Stimulated activated CD4-positive, alpha-beta T cell treated with anti-CD3 and anti-CD28 coated beads, TNF-alpha, amount 100 ng/mL, for 48 hours (primary cell): Measurements from ENCODE around the gene AMIGO1.

Experiments used
- DNase-seq, 3 donors: peaks; one replicate each; pipeline ENCODE4 v3.0.0-alpha.2; 2020; ENCODE audit warnings: low read depth in 3 of 3

AMIGO1 gene

DNA sequence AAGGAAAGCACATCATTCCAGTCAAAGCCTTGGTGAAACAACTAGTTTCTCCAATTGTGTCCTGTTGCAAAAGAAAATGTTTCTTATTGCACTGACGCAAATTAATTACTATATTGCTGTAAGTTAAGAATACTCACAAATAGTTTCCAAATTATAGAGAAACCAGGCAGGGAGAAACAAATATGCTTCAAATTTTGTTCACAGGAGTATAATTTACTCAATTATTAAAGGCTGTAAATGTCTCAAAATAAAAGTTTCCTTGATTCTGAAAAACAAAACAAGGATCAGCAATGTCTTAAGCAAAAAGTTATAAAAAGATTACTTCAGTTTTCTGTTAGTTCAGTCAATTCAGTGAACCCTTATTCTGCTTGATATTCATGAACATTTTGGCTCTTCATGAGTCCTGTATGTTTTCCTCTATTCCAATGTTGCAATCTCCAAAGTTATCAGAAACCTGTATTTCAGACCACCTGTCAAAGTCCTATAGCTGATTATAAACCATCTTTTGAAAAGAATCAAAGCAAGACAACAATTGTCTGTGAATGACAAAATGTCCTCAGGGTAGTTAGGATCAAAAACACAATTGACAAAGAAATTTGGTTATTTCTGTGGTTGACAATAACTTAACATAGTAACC lies 54.9 kb downstream of the AMIGO1 start:
- DNase-seq: no peak
